Gastrocnemius medialis (tissue), 4 donors: ENCODE data around the gene MEF2A. TPM values are rescaled to one million over a fixed set of nuclear protein-coding genes. Genes with fewer than 3 reads are reported as not detected.
"Not testable (repeated sequence)": the region's sequence is repeated elsewhere in the genome, so short reads cannot be mapped to it uniquely, and the experiment has no call there.

Experiments
- ATAC-seq, 2 donors: fragments of 150-250 bp; one replicate each; pipeline ENCODE4 v1.9.1; 2016
- DNase-seq, 2 donors: peaks; one replicate each; pipeline ENCODE4 v3.0.0-alpha.2; 2019
- H3K27ac ChIP-seq, 4 donors: fragments of 200-600 bp; sonication (generic); 1 replicate in 1 of 4; 2 replicates in 3 of 4; pipeline ENCODE4 v1.5.1; 2016 to 2018; ENCODE audit warnings: mild to moderate bottlenecking in 2 of 4, moderate library complexity in 1 of 4
- H3K27me3 ChIP-seq, 3 donors: fragments of 200-600 bp; sonication (generic) in 2 of 3; 1 replicate in 1 of 3; 2 replicates in 2 of 3; pipeline versions ENCODE4 v1.5.1 to v1.6.0; 2016 to 2019; ENCODE audit warnings: mild to moderate bottlenecking in 1 of 3, moderate library complexity in 1 of 3
- H3K36me3 ChIP-seq, 2 donors: fragments of 200-600 bp; sonication (generic) in 1 of 2; one replicate each; pipeline ENCODE4 v1.5.1; 2017 to 2018
- H3K4me1 ChIP-seq, 2 donors: fragments of 200-600 bp; sonication (generic) in 1 of 2; one replicate each; pipeline ENCODE4 v1.5.1; 2016 to 2017; ENCODE audit warnings: mild to moderate bottlenecking in 2 of 2
- H3K4me3 ChIP-seq, 4 donors: fragments of 200-600 bp; sonication (generic) in 3 of 4; 1 replicate in 1 of 4; 2 replicates in 3 of 4; pipeline ENCODE4 v1.5.1; 2016 to 2019; ENCODE audit warnings: mild to moderate bottlenecking in 2 of 4
- H3K9me3 ChIP-seq, 3 donors: fragments of 200-600 bp; sonication (generic) in 2 of 3; 1 replicate in 1 of 3; 2 replicates in 2 of 3; pipeline ENCODE4 v1.5.1; 2016 to 2019
- POLR2A ChIP-seq, 2 donors: fragments of 450-650 bp; IDR thresholded peaks; one replicate each; pipeline ENCODE4 v1.6.1; 2017; ENCODE audit warnings: antibody characterized with exemption in 2 of 2, mild to moderate bottlenecking in 2 of 2, moderate library complexity in 2 of 2
- in situ Hi-C, 4 donors: fragments of 200-750 bp; cut with MboI; loops; one replicate each; pipeline versions ENCODE4 v1.15.0 to v1.8.0; 2017; ENCODE audit warnings: low sequenced_read_pairs in 4 of 4
- intact Hi-C: fragments of 100-400 bp; cut with DNase I; formaldehyde crosslinking; loops from one replicate; pipeline ENCODE4 v1.15.1; 2023; ENCODE audit warnings: low total_unique reads
- total RNA-seq, 4 donors: library from RNA; depleted of rRNA; stranded (reverse); fragments of >200 nt; gene quantifications; one replicate each; pipeline versions ENCODE4 v1.1.0 to v1.2.3, GENCODE V29; 2016
- TF ChIP-seq, protein P1 (sequence below), 5 experiments: fragments of 450-650 bp in 3 of 5; fragments of 200-600 bp in 2 of 5; sonication (generic) in 2 of 5; IDR thresholded peaks in 4 of 5; conservative IDR thresholded peaks in 1 of 5; 1 replicate in 4 of 5; 2 replicates in 1 of 5; pipeline ENCODE4 v1.5.1; 2016 to 2019; ENCODE audit warnings: antibody characterized with exemption in 5 of 5, mild to moderate bottlenecking in 3 of 5, moderate library complexity in 3 of 5

The MEF2A gene
- total RNA-seq, 4 donors from 2014 or later, result 66.9 to 128 (median 107) TPM

DNA sequence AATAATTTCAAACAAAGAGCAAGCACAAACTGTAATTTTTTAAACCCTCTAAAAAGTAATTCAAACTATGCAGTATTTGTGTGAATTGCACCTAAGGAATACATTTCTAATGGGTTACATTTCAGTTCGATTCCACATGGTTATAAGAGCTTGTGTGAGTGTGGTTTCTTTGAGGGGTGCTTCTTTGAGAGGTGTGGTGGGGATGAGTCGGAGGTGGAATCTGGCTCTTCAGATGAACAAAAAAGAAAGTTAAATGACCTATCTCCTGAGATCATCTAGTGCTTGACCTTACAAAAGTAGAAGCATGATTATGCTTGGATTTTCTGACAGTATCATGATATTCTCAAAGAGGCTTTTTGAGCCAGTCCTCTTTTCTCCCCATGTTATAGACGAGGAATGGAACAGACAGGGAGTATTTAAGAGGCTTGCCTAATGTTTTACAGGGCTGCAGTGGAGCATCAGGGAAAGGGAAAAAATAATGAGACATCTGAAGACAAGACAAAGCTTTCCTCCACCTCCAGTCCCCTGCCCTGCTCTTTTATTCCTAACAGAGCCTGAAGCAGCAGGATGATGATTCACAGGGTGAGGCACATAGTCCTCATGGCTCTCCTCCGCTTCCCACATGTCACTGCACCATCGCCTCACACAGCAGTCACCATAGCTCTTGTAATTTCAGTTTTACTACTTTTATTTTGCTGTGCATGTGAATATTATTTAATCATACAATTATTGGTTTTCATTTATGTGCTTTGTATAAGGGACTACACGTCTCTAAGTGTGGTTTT, 85.4 kb downstream of the MEF2A start:
- no peak for DNase-seq
- H3K27me3 ChIP-seq, result no peaks in the 10 kb centered on the region
- H3K27ac ChIP-seq, result no peak overlapping the region
- H3K36me3 ChIP-seq, result no peaks in the 10 kb centered on the region
- H3K4me1 ChIP-seq, result peaks cover 0 to 8% of the 10 kb centered on the region in 2 donors
- intact Hi-C loops, result no loop called here
- TF ChIP-seq, protein P1, sequence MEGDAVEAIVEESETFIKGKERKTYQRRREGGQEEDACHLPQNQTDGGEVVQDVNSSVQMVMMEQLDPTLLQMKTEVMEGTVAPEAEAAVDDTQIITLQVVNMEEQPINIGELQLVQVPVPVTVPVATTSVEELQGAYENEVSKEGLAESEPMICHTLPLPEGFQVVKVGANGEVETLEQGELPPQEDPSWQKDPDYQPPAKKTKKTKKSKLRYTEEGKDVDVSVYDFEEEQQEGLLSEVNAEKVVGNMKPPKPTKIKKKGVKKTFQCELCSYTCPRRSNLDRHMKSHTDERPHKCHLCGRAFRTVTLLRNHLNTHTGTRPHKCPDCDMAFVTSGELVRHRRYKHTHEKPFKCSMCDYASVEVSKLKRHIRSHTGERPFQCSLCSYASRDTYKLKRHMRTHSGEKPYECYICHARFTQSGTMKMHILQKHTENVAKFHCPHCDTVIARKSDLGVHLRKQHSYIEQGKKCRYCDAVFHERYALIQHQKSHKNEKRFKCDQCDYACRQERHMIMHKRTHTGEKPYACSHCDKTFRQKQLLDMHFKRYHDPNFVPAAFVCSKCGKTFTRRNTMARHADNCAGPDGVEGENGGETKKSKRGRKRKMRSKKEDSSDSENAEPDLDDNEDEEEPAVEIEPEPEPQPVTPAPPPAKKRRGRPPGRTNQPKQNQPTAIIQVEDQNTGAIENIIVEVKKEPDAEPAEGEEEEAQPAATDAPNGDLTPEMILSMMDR (IDR thresholded peaks at IDR 0.05 in 4 of 5, conservative IDR thresholded peaks at IDR 0.05 in 1 of 5), result no peak
- TF ChIP-seq POLR2A (IDR thresholded peaks at IDR 0.05), result no peak
- H3K9me3 ChIP-seq, result no peaks in the 10 kb centered on the region
- H3K4me3 ChIP-seq, result no peak overlapping the region
- no peak for ATAC-seq
- in situ Hi-C loops, result no loop called here

DNA sequence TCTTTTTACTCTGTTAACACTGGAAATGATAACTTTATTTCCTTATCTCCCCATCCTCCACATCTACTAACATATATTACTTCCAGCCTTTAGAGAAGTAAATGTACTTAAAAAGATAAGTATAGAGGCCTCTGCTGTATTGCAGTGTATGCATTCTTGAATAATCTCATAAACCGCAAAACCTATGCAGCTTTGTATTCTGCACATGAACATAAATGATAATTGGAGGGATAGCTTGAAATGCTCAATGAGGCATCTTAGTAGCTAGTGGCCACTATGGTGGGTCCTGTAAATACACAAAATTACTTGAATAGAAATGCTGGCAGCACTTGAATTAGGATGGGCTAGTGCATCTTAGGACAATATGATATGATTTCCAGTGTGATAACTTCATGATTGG, 90.4 kb downstream of the MEF2A start:
- peaks cover 3 to 16% of the 10 kb centered on the region in 2 donors for H3K4me1 ChIP-seq
- H3K27ac ChIP-seq, result no peak overlapping the region
- in situ Hi-C loops, result no loop called here
- TF ChIP-seq, protein P1 (IDR thresholded peaks at IDR 0.05 in 4 of 5, conservative IDR thresholded peaks at IDR 0.05 in 1 of 5), result no peak
- TF ChIP-seq POLR2A (IDR thresholded peaks at IDR 0.05), result no peak
- H3K4me3 ChIP-seq, result no peak overlapping the region
- ATAC-seq (no peak), DNase-seq (no peak)
- H3K9me3 ChIP-seq, result no peaks in the 10 kb centered on the region
- intact Hi-C loops, result loop anchor here (5.0 kb wide), 1 partner anchor 49 kb away; no protein-coding TSS in a partner anchor
- peaks cover 0 to 4% of the 10 kb centered on the region in 2 donors for H3K36me3 ChIP-seq
- H3K27me3 ChIP-seq, result no peaks in the 10 kb centered on the region

DNA sequence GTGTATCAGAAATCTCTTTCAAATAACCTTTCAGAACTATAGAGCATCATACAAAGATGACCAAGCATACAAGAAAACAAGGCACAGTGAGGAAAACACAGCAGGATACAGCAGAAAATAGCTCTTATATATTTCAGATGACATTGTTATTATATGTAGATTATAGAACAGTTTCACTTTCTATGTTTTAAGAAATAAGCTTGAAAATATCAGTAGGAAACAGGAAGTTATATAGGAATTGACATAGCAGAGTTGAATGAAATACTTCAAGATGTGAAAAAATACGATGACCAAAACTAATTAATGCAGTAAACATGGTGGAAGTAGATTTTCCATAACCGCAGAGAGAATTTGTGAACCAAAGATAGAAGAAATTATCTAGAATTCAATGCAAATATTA, 92.2 kb downstream of the MEF2A start:
- Histone ChIP-seq H3K4me1 (peaks cover 12 to 32% of the 10 kb centered on the region in 2 donors), H3K27me3 (no peaks in the 10 kb centered on the region), H3K27ac (no peak overlapping the region), H3K9me3 (no peaks in the 10 kb centered on the region), H3K36me3 (peaks cover 0 to 4% of the 10 kb centered on the region in 2 donors), H3K4me3 (no peak overlapping the region)
- ATAC-seq (no peak), DNase-seq (no peak)
- in situ Hi-C loops (no loop called here), intact Hi-C loops (loop anchor here (5.0 kb wide), 1 partner anchor 51 kb away; no protein-coding TSS in a partner anchor)
- TF ChIP-seq, protein P1 (IDR thresholded peaks at IDR 0.05 in 4 of 5, conservative IDR thresholded peaks at IDR 0.05 in 1 of 5), result no peak
- TF ChIP-seq POLR2A (IDR thresholded peaks at IDR 0.05), result no peak

DNA sequence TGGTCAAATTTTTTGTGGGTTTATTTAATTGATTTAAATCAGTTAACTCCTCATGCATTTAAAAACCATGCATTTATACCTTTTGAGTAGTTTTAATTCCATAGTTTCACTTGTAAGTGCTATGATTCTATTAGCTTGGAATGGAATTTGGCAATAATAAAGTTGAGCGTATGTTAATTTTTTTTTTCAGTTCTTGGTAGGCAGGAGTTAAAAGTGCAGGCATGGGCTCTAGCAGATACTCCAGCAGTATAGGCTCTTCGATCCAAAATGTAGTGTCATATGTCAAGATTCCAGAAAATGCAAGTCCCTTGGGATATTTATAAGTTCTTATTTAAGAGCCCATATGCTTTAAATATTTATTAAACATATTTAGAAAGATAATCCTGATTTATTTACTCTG, 97.1 kb downstream of the MEF2A start:
- DNase-seq, result no peak
- no peaks in the 10 kb centered on the region for H3K36me3 ChIP-seq
- no peak overlapping the region for H3K4me3 ChIP-seq
- peaks cover 14 to 34% of the 10 kb centered on the region in 2 donors for H3K4me1 ChIP-seq
- no peak overlapping the region for H3K27ac ChIP-seq
- no peak for ATAC-seq
- TF ChIP-seq POLR2A (IDR thresholded peaks at IDR 0.05), result no peak
- TF ChIP-seq, protein P1 (IDR thresholded peaks at IDR 0.05 in 4 of 5, conservative IDR thresholded peaks at IDR 0.05 in 1 of 5), result no peak
- H3K9me3 ChIP-seq, result no peaks in the 10 kb centered on the region
- in situ Hi-C loops (no loop called here), intact Hi-C loops (no loop called here)
- H3K27me3 ChIP-seq, result no peaks in the 10 kb centered on the region

DNA sequence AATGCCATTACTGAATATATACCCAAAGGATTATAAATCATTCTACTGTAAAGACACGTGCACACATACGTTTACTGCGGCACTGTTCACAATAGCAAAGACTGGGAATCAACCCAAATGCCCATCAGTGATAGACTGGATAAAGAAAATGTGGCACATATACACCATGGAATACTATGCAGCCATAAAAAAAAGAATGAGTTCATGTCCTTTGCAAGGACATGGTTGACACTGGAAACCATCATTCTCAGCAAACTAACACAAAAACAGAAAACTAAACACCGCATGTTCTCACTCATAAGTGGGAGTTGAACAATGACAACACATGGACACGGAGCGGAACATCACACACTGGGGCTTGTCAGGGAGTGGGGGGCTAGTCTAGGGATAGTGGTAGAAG, 100.3 kb downstream of the MEF2A start:
- H3K27ac ChIP-seq, H3K27me3 ChIP-seq, H3K4me3 ChIP-seq, H3K9me3 ChIP-seq, intact Hi-C loops, H3K36me3 ChIP-seq, in situ Hi-C loops, DNase-seq, ATAC-seq: not testable (repeated sequence)
- H3K4me1 ChIP-seq, result peaks cover 19 to 33% of the 10 kb centered on the region in 2 donors
